TTC549 (cell line): ENCODE results near the gene NCBP2.
"Not testable (repeated sequence)": the region's sequence is repeated elsewhere in the genome, so short reads cannot be mapped to it uniquely, and the experiment has no call there.

ENCODE experiments used
- FAIRE-seq: peaks from 2 replicates; lab custom pipeline; 2012; peaks lifted over from hg19 to GRCh38; lab: Jason Lieb, UNC

Gene NCBP2

DNA sequence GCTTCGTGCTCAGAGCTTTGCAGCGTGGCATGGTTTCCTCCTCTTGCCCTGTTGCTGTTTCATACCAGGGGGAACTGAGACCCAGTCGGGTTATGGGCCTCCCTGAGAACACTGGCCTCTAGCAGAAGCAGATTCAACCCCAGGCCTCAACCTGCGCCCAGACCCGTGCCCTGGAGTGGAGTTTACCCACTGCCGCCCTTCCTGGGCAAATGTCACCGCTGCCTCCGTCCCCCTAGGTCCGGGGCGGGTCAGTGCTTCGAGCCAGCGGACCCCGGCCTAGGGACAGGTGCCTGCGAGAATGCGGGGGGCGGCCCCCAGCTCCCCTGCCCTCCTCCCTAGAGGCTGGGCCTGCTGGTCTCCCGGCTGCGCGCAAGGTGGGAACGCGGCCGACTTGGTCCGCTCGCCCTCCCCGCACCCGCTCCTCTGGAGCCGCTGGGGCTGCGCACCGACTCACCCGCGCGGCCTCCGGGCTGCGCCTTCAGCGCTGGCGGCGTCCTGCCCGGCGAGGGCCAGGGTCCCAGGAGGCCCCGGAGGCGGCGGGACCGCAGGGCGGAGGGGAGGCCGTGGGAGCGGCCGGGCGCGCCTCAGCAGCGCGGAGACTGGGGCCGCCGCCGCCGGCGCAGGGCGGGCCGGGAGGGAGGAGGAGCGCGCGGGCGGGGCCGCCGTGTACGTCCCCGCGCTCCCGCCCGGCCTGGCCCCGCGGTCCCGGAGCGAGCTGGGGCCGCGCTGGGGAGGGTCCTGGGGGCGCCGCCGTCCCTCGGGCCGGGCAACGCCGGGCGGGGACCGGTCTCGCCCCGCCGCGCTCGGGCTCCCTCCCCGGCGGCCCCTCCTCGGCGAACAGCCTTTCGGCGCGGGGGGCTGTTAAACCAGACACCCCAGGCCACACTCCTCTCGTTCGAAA is 26.2 kb upstream of the NCBP2 start, which contains the start of gene PIGZ:
Gene PIGZ, minus strand, starts transcription at position 601 of the 901 bp plus-strand sequence. CDS start 16,802 bp downstream, outside the sequence.
- FAIRE-seq, result no peak

DNA sequence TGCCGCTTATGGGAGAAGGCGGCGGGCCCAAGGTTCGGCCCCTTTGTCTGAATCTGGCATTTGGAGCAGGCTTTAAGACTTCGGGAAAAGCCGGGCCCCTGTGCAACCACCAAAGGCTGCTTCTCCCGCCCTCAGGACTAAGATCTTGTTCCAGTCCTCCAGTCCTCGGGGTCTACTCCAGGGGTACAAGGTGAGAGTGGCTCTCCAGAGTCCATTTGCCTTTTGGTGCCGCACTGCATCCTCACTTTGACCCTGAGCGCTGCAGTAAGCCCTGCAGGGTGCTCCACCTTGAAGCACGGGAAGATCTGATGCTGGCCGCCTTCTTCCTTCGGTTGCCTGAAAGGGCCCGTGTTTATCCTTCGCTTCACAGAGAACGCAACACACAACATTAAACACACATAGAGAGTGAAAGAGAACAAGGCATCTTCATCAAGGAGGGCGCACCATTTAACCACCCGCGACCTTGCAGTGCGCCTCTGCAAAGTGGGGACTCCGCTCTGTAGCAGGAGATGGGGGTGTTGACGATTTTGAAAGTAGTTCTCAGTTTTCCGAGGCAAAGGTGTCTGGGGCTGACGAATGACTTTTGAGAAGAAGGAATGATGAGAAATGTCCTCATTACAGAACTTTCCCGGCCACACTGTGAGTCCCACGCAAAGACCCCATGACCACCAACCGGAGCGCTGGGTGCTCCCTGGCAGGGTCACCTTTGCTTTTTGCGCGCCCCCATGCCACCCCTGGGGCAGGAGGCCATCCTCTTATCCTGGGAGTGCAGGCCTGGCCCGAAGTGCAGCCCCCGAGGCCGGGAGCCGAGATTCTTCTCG is 25.3 kb upstream of the NCBP2 start:
- FAIRE-seq, result no peak

DNA sequence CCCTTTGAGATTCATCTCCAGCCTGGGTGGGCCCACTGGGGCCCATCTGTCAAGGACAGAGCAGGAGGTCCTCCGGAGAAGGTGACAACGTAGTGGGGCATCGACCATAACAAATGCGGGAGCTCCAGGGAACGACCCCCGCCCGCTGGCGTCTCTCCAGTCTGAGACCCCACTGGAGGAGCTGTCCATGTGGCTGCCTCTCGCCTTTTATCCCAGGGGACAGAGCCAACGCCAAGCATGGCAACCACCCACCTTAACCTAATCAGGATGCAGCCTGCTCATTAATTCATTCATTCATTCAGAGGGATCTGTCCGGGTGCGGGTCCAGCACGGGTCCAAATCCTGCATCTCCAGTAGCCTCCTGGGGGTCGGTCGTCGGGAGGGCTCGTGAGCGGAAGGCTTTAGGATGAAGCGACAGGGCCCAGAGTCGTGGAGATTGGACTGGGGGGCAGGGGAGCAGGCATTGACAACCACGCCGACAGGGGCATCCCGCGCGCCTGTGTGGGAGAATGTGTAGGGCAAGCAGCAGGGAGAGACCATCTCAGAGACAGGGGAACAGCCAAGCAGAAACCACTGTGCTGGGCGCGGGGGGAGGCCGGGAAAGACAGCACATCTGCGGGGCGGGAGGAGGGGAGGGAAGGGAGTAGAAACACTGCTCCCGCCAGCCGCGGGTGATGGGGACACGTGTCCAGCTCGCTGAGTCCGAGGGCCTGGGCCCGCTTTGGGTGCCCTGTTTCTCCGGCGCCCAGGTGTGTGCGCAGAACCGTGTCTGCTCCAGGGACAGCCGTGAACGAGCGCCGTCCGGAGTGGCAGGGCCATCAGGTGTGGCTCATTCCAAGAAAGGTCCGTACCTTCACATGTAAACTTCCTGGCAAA is 24.4 kb upstream of the NCBP2 start:
- no peak for FAIRE-seq

DNA sequence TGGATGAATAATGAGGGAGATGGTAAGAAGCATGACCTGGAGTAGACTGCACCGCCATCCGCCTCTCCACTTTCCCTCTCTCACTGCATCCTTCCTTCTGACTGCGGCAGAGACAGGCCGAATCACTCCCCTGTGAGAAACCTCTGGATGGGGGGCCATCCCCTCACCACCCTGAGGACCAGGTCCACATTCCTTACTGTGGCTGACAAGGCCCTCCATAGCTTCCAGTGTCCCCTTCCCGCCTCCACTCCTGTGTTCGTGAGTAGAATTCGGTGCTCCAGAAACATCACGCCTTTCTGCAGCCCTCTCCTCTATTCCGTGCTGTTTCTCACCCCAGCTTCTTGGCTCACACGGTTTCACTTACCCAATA is 23.5 kb upstream of the NCBP2 start:
- FAIRE-seq, result no peak

DNA sequence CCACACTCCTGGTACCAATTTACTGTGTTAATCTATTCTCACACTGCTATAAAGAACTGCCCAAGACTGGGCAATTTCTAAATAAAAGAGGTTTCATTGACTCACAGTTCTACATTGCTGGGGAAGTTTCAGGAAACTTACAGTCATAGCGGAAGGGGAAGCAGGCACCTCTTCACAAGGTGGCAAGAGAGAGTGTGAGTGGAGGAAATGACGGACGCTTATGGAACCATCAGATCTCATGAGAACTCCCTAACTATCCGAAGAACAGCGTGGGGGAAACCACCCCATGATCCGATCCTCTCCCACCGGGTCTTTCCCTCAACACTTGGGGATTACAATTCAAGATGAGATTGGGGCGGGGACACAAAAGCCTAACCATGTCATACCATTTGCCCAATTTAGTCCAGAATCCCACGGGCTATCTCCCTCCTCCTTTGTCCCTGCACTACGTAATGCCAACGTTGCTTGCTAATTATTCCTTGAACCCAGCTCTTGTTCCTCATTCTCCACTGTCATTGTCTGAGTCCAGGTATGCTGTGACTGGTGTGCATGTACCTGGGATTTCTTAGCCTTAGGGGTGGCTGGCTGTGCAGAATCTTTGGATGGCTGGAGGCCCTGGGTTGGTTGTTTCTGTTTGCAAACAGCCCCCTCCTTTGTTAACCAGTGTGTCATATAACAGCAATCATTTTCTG is 22.9 kb upstream of the NCBP2 start:
- no peak for FAIRE-seq

DNA sequence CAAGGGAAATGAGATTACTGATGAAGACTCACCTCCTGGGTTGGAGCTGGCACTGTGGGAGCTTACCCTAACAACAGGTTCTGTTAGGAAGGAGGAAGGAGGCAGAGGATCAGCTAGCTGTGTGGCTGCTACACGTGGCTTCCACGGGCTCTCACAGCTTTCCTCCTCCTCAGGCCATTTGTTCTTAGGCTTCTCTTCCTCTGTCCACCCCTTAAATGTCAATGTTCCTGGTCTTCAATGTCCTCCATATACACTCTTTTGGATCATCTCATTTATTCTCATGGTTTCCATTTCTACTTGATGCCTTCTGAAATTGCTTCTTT is 21.3 kb upstream of the NCBP2 start:
- FAIRE-seq, result no peak

DNA sequence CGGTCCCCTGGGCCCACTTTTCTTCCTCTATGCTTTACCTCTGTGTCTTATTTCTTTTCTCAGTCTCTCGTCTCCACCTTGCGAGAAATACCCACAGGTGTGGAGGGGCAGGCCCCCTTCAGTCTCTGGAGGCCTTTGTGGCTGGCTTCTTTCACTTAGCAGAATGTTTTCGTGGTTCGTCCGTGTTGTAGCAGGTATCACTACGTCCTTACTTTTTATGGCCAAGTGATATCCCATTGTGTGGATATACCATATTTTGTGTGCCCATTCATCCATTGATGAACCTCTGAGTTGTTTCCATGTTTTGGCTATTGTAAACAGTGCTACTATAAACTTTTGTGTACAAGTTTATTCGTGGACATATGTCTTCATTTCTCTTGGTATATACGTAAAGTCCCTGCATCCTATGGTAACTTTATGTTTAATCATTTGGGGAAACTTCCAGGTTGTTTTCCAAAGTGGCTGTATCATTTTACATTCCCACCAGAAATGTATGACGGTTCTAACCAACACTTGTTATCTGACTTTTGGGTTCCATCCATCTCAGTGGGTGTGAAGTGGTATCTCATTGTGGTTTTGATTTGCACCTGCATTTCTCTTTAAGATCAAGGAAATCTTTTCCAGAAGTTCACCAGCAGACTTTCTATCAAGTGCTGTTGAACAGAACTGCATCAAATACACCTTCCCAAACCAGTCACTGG is 20.8 kb upstream of the NCBP2 start:
- no peak for FAIRE-seq

DNA sequence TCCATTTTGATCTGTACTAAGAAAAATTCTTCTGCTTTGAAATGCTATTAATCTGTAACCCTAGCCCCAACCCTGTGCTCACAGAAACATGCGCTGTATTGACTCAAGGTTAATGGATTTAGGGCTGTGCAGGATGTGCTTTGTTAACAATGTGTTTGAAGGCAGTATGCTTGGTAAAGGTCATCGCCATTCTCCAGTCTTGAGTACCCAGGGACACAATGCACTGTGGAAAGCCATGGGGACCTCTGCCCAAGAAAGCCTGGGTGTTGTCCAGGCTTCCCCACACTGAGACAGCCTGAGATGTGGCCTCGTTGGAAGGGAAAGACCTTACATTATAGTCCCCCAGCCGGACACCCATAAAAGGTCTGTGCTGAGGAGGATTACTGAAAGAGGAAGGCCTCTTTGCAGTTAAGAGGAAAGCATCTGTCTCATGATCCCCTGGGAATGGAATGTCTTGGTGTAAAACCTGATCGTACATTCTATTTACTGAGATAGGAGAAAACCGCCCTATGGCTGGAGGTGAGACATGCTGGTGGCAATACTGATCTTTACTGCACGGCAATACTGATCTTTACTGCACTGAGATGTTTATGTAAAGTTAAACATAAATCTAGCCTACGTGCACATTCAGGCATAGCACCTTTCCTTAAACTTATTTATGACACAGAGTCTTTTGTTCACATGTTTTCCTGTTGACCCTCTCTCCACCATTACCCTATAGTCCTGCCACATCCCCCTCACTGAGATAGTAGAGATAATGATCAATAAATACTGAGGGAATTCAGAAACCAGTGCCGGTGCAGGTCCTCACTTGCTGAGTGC is 20.0 kb upstream of the NCBP2 start:
- no peak for FAIRE-seq

DNA sequence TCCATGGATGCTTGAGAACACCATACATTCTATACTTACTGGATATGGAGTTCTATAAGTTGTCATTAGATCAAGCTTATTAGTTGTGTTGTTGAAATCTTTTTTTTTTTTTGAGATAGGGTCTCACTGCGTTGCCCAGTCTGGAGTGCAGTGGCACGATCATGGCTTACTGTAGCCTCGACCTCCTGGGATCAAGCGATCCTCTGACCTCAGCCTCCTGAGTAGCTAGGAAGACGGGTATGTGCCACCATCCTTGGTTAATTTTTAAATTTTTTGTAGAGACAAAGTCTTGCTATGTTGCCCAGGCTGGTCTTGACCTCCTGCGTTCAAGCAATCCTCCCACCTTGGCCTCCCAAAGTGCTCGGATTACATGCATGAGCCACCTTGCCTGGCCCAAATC is 12.5 kb upstream of the NCBP2 start:
- FAIRE-seq, result no peak

DNA sequence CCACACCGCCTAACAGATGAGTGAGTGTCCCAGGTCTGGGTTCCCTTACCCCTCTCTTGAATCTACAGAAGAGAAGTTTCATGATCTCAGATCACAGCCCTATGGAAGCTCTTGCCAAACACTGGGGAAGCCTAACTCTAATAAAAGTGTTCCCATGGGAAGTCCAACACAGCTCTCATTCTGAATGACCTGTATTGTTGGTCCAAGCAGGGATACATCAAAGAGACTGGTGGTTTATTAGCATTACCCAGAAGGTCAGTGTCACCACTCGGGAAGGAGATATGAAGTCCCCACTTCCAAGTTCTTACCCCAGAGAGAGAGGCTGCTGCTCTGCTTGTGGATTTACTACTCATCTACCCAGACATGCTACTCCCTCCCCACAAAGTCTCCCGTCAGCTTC is 9.0 kb upstream of the NCBP2 start:
- FAIRE-seq, result no peak

DNA sequence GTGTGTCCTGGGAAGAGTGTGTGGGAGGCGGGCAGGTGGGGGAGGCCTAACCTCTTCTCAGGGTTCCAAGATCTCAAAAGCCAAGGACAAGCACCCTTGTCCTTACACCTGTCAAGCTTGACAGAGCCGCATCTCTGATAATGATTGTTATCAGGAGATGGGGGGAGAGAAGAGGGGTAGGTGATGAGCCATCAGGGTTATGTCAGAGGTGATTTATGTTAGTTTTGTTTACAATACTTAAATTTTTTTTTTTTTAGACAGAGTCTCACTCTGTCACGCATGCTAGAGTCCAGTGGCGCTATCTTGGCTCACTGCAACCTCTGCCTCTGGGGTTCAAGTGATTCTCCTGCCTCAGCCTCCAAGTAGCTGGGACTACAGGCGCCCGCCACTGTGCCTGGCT is 7.4 kb upstream of the NCBP2 start:
- FAIRE-seq, result no peak

DNA sequence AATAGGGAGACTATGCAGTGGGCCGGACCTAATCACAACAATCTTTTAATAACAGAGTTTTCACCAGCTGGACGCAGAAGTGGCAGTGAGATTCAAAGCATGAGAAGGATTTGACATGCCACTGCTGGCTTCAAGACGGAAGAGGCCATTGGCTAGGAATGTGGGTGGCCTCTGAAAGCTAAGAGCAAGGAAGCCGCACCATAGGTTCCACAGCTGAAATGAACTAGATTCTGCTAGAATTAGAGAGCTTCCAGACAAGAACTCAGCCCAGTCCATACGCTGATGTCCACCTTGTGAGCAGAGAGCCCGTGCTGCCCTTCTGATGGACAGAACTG is 6.9 kb upstream of the NCBP2 start:
- no peak for FAIRE-seq

DNA sequence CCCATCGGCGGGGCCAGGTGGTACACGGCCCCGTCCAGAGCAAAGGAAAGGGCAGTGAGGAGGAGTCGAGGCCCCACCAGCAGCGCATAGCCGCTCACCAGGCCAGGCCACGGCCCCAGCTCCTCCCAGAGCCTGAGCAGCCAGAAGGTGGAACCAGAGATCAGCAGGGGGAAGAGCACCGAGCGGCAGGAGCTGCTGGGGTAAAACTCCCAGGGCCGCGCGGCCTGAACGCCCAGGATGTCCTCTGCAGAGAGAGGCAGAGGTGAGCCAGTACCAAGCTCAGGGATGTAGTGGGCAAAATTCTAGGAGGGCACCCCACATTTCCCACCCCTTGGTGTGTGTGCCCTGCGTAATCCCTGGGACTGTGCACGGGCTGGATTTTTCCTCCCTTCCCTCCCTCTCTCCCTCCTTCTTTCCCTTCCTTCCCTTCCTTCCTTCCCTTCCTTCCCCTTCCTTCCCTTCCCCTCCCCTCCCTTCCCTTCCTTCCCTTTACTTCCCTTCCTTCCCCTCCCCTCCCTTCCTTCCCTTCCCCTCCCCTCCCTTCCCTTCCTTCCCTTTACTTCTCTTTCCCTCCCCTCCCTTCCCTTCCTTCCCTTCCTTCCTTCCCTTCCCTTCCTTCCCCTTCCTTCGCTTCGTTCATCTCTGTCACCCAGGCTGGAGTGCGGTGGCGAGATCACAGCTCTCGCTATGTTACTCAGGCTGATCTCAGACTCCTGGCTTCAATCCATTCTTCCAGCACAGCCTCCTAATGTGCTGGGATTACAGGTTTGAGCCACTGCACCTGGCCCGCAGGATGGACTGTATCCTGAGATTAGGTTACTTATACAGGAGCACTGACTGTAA is 6.3 kb upstream of the NCBP2 start:
- FAIRE-seq, result no peak

DNA sequence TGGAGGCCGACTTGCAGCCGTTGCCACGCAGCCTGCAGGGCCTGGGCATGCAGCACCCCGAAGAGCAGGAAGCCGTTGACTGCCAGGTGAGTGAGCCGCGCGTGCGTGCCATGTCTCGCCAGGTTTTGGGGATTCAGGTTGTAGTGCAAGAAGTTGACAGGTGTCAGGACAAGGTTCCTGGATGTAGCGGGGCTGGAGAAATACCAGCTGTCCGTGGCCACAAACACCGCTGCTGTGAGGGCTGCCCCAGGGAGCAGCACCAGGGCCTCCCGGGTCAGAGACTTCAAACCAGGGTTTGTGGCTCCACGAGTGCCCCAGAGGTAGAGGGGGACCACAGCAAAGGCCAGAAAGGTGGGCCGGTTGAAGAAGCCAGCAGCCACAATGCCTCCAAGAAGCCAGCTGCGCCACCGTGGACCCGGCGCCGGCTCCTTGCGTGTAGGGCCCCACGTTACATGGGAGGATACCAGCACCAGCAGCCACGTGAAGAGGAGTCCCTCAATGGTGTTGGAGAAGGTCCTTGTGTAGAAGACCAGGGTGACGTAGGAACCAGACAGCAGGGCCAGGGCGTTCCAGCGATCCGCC is 5.6 kb upstream of the NCBP2 start:
- FAIRE-seq, result no peak

DNA sequence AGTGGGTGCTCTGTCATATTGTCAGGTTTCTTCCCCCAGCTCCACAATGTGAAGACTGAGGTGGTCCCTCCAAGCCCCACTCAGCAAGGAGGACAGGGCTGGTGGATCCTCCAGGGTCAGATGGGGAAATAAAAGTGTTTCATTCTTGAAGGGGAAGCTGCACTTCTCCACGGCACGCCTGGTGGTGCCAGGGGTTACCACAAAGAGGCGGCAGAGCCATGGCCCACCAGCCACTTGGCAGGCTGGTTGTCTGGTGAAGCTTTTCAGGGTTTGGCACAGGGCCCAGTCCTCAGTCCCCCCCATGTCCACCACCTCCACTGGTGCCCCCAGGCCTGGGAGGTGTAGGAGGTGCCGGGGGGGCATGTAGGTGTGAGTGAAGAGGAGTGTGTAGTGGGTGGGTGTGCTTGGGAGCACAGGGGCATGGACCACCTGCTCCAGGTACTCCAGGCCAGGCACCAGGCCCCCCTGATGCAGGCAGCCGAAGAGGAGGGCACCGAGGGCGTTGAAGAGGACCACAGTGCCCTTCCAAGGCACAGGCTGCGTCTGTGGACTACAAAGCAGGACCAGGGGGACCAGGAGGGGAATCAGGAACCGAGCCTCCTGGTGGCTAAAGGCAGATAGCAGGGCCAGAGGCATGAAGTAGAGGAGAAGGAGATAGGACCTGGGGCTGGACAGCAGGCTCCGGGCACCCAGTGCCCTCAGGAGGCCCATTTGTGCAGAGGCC is 5.0 kb upstream of the NCBP2 start:
- no peak for FAIRE-seq

DNA sequence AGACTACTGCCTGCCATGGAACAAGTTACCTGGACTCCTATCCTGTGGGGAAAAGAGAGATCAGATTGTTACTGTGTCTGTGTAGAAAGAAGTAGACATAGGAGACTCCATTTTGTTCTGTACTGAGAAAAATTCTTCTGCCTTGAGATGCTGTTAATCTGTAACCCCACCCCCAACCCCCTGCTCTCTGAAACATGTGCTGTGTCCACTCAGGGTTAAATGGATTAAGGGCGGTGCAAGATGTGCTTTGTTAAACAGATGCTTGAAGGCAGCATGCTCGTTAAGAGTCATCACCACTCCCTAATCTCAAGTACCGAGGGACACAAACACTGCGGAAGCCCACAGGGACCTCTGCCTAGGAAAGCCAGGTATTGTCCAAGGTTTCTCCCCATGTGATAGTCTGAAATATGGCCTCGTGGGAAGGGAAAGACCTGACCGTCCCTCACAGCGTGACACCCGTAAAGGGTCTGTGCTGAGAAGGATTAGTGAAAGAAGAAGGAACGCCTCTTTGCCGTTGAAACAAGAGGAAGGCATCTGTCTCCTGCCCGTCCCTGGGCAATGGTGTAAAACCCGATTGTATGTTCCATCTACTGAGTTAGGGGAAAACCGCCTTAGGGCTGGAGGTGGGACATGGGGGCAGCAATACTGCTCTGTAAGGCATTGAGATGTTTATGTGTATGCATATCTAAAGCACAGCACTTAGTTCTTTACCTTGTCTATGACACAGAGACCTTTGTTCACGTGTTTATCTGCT is 1.9 kb upstream of the NCBP2 start:
- FAIRE-seq, result not testable (repeated sequence)

DNA sequence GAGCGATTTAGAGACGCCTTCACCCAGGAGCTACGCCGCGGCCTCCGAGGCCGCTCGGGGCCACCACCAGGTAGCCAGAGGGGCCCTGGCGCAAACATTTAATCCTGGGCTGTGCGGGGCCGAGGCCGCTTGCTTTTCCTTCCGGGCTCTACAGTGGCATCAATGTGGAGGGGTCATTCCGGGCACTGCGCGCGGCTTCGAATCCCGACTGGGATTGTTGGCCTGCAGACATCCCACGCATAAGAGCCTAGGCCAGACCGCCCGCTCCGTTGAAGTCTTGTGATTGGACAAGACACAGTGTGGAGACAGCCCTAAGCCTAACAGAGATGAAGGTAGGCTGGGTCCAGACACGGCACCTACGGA is 568 bp upstream of the NCBP2 start:
- FAIRE-seq, result no peak

DNA sequence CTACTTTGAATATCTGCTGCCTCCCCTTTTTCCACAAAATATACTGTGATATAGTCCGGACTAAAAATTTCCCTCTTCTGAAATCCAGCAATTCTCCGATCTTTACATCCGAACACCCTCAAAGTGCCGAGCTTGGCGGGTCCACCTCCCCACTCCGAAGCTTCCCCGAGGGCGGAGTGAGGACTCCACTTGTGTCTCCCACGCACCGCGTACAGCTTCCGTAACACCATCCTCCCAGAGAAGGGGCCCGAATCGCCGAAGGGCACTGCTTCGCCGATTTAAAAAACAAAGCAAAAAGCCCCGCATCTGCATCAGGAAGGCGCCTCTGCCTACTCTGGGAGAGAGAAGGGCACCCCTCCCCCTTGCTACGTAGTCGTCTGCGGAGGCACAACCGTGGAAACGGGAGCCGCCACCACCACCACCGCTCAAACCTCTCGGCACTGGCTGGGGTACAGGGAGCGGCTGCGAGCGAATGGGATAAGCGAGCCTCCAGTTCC is 551 bp downstream of the NCBP2 start:
- no peak for FAIRE-seq
